ENCODE results near the gene VAX1.

GRCh38 chr10:117174439-117175214 is 36.6 kb upstream of the VAX1 start:
- TF ChIP-seq CTCF (IDR thresholded peaks at IDR 0.05), result peak; percentile 81
- TF ChIP-seq NR1H2 (CRISPR knock-in tag; IDR thresholded peaks at IDR 0.05), result no peak
- no peak for TF ChIP-seq KAT7 (CRISPR knock-in tag; IDR thresholded peaks at IDR 0.05; ENCODE audit: borderline replicate concordance)
- TF ChIP-seq NR2C2 (CRISPR knock-in tag; IDR thresholded peaks at IDR 0.05), result no peak
- no peak for TF ChIP-seq SP1 (CRISPR knock-in tag; conservative IDR thresholded peaks at IDR 0.05)
- TF ChIP-seq TP53 (CRISPR knock-in tag; IDR thresholded peaks at IDR 0.05), result no peak
- TF ChIP-seq ARID4B (CRISPR knock-in tag; IDR thresholded peaks at IDR 0.05; ENCODE audit: borderline replicate concordance), result no peak
- no peak for TF ChIP-seq MAX (CRISPR knock-in tag; IDR thresholded peaks at IDR 0.05)
- no peak for TF ChIP-seq IRF1 (CRISPR knock-in tag; IDR thresholded peaks at IDR 0.05)

Measured in WTC11 (cell line).